ENCODE measurements around the gene KRTAP12-2.

DNA sequence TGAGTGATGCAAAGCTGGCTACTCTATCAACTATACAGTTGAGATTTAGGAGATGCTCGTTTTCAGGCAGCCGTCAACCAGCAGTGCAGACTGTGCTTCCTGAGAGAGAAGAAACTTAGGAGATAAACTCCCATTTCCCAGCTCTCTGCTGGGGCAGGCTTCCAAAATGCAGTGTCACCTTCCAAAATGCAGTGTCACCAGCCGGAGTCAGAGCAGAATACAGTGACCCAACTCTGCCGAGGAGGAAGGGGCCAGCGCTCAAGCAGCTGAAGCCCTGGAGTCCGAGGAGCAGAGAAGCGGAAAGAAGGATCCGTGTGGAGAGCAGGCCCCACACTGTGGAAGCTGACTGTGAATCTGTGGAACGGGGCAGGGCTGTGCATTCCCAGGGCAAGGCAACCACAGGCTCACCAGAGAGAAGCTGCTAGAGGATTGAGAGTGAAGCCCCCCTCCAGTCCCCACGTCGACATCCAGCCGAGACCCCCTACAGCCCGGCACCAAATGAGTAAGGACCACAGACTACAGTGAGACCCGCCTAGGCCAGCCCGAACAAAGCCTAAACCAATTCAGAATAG, 15.9 kb upstream of the KRTAP12-2 start:
- no peak for TF ChIP-seq CTCF (IDR thresholded peaks at IDR 0.05; ENCODE audit: low read length)
- no peak for TF ChIP-seq EZH2phosphoT487 (IDR thresholded peaks at IDR 0.05; ENCODE audit: low read length)
- TF ChIP-seq EZH2 (optimal IDR thresholded peaks at IDR 0.05; ENCODE audit: low read depth, low read length), result no peak

All from MM.1S (cell line).